GM19099 (cell line): ENCODE measurements around the gene LTBP1.

Experiments used
- POLR2A ChIP-seq: IDR thresholded peaks from 3 replicates; pipeline ENCODE4 v1.6.1; 2011; ENCODE audit warnings: low read depth; ENCODE audit not compliant: insufficient read length; ENCODE audit errors: extremely low read depth

LTBP1 gene

GRCh38 chr2:33351781-33352180, 405.0 kb downstream of the LTBP1 start:
- no peak for TF ChIP-seq POLR2A

- TF ChIP-seq POLR2A = no peak
Measured at GRCh38 chr2:33354981-33355380, 408.2 kb downstream of the LTBP1 start.

DNA sequence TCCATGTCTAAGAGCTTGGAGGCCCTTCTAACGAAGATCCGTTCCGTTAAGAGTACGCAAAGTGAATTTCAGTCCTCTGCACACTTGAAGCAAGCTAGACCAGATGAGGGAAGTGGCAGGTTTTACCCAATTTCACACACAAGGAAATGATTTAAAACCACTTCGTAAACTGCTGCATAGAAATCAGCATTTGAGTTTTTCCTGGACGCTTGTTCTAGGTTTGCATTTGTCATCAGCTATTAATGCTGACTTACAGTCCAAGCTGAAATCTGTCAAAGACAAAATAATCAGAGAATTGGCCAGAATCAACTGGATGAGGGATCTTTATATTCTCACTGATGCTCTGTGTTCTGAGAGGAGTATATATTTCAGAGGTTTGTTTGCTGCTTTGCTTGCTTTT, 412.1 kb downstream of the LTBP1 start:
- no peak for TF ChIP-seq POLR2A

DNA sequence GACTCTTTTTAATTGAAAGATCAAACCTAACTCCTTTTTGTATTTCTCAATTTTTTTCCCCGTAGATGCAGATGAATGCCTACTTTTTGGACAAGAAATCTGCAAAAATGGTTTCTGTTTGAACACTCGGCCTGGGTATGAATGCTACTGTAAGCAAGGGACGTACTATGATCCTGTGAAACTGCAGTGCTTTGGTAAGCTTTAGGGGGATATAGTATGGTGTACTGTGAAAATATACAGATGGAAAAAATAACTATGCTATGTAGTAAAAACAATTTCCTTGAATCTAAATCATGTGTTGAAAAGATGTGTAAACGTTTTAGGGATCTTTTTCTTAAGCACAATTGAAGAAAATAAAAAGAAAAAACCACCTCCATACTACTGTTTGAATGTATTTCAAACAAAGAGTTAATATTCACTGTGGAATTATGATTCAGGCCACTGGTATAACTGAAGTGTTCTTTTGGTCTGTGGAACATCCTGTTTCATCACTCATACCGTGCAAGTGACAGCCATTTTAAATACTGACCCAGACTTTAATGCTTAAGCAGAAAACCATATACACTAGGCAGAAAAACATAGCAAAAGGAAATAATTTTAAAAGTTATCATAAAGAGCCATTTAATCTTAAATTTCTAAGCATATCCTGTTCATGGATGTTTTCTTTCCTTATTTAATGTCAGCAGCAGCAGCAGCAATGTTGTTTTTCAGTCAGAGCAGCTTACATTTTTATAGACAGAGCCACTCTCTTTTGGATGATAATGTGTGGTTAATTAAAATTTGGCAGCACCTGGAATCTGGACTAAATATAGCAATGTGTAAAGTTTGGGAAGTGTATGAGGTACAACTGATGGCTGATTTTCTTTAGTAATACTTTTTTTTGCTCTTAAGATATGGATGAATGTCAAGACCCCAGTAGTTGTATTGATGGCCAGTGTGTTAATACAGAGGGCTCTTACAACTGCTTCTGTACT, 416.9 kb downstream of the LTBP1 start:
- TF ChIP-seq POLR2A = no peak

DNA sequence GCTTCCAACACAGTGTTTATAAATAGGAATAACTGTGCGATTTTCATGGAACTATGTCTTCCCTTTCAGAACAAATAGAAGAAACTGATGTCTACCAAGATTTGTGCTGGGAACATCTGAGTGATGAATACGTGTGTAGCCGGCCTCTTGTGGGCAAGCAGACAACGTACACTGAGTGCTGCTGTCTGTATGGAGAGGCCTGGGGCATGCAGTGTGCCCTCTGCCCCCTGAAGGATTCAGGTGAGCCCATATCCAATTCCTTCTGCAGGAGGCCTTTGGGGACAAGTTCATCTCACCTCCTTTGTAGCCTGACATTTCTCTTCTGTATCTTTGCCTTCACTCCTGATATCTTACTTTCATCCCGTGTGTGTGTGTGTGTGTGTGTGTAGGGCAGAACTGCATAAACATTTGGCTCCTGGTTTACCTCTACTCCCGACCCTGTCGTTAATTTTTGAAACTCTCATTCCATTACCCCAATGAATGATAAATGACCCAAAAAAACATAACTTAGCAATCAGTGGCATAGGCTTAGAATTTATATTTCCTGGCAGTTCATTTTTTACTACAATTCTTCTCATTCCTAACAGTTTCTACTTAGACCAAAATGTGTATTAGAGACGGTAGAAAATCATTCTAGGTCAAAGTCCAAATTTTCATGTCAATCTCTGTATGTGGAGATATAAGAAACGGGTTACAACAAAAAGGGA, 418.7 kb downstream of the LTBP1 start:
- no peak for TF ChIP-seq POLR2A

DNA sequence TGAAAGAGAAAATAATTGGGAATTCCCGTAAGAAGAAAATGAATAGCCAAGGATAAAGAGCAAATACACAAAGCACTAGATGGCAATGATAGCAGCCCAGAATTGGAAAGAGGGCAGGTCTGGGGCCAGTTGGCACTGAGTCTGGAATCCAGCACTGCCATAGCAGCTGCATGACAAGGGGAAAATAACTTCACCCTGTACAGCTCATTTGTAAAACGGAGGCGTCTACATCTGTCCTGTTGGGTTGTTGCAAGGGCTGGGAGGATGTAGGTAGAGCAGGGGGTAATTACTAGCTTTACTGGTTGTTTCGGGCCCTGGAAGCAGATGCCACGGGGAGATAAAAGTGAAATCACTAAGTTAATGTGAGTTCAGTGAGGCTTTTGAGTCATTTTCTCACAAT, 419.7 kb downstream of the LTBP1 start:
- TF ChIP-seq POLR2A = no peak

DNA sequence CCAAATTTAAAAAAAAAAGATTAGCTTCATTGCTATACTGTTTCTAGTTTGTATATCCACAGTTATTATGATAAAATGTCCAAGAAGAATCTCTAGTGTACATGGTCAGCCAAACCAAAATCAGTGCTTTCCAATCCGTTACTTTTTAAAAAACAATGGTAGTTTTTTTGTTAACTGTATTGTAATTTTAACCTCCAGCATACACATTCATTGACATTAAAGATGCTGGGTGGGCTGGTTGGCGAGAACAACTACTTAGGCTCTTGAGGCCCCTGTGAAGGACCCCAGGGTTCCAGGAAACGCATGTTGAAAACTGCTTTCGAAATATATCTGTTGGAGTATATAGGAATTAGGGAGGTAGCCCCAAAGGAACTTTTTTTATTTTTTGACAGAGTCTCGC, 422.4 kb downstream of the LTBP1 start:
- no peak for TF ChIP-seq POLR2A

DNA sequence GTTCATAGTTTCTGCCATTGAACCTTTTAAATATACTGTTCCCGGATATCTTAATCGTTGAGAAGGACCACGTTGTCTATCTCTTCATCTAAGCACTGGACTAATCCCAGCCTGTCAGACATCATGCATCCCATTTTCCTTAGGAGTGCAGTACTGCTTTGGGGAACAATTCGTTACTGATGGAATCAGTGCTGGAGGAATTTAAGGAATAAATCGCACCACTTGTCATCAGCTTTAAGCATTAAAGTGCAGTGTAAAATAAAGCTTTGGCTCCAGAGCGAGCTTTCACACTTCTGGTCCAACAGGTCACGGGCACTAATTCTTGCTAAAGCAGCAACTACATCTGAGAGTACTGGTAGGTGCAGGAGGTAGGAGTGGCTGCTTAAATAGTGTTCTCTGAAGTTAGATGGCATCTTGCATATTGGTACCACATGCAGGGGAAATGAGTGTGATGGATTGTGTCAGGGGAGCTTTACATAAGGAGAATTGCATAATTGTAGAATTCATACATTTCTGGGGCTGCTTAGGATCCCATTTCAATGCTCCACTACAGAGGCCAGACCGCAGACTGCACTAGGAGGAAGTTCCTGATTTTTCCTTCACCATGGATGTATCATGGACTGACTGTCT, 424.0 kb downstream of the LTBP1 start:
- no peak for TF ChIP-seq POLR2A

DNA sequence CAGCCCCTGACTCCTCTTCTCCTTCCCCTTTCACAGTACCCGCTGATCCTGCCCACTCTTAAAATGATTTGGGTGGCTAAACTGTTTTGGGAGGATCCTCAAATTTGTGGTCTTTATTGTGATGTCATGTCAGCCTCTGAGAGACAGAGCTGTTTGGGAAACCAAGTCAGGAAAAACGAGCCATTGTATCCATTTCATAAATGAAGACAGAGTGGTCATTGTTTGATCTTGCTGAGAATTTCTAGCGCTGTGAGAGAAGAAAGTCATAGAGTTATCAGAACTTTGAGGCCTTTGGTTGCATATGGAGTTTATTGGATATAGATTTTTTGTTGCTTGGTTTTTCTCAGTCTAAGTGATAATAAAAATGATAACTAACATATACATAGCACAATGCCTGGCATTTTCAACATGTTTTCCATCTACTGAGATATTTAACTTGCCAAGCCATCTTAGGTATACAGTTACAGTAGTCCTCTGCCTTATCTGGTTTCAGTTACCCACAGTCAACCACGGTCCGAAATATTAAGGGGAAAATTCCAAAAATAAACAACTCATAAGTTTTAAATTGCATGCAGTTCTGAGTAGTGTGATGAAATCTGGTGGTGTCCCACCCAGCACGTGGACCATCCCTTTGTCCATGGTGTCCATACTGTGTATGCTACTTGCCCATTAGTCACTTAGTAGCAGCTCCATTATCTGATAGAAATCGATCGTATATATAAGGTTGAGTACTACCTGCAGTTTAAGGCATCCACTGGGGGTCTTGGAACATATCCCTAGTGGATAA, 424.7 kb downstream of the LTBP1 start:
- no peak for TF ChIP-seq POLR2A

DNA sequence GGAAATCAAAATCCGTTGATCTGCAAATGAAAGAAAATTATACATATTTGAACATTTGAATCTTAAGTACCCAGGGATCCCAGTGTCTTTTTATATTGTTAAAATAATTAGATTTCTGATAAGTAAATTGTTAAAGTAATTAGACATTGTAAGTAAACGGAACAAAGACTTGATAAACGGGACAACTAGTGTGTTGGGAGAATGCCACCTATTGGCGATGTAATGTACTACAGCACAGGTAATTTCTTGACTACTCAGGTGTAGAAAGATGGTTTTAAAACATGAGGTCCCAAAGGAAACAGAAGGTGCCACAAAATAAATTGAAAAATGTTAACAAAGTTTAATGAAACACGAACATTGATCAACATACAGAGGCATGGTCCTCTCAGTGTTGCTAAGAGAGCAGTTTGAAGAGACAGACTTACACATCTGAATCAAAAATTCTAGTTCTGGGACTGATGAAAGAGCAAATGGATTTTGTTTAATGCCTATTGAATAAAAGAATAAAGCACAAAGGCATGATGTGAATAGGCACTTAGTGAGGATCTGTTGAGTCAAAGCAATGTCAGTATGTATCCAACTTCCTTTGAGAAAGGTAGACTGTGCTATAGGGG, 426.3 kb downstream of the LTBP1 start:
- TF ChIP-seq POLR2A = no peak

DNA sequence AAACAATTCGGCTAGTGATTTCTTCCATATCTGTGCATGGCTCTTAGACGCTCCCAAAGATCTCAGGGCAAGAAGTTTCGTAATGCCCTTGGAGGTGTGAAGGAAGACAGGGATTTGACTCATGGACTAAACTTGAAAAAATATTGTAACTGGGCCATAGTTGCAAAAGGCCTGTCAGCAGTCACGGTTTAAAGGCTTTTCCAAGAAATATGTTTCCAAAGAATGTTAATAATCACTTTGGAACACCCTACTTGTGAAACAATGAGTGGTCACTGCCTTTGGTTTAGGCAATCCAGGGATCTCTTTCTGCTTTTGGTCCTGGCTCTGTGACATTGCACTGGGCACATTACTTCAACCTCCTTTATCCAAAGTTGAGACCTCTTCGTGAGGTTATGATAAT, 427.2 kb downstream of the LTBP1 start:
- no peak for TF ChIP-seq POLR2A

GRCh38 chr2:33375054-33375453, 428.3 kb downstream of the LTBP1 start:
- TF ChIP-seq POLR2A = no peak

DNA sequence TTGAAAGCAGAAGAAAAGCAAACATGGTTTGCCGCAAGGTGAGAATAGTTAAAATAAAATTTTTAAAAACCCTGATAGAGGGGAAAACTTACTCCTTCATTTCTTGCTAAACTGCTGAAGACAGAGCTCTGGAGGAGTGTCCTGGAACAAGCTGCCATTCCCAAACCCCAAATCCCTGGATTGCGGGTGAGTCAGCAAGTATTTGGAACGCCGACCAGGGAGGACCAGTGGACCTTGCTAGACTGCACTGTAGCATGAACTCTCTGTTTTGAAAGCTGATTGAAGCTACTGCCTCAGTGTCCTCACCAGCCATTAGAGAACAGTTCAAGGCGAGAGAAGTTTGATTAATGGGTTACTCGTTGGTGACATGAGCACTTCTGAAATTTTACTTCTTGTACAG, 430.3 kb downstream of the LTBP1 start:
- no peak for TF ChIP-seq POLR2A

- TF ChIP-seq POLR2A = no peak
Measured at GRCh38 chr2:33378556-33379210, 431.9 kb downstream of the LTBP1 start.
